Right ventricle myocardium superior (tissue), 1 donor: ENCODE results near the gene ADISSP. TPM values are rescaled to one million over a fixed set of nuclear protein-coding genes. Genes with fewer than 3 reads are reported as not detected.
A peak's percentile ranks its signal among the peaks of the same experiment; 100 is the strongest.

Source experiments
- ATAC-seq: fragments of 200-7000 bp; cut with Tn5 transposase; one replicate; pipeline ENCODE4 v1.9.1; 2020; ENCODE audit warnings: mild to moderate bottlenecking; ENCODE audit not compliant: poor library complexity
- DNase-seq: peaks from one replicate; pipeline ENCODE4 v3.0.0-alpha.2; 2020
- intact Hi-C: fragments of 100-400 bp; cut with DNase I; formaldehyde crosslinking; loops from one replicate; pipeline ENCODE4 v1.11.2; 2022
- total RNA-seq: library from RNA; stranded (reverse); fragmentation: NEBNext Ultra II Directional; extraction: Animal tissue kit (Norgen Biotek cat#: 25700); gene quantifications from one replicate; pipeline ENCODE4 v1.2.1, GENCODE V29; 2021
- donor health status: DM: no; HTN: yes; CAD: no; lungs with severe emphysema.

ADISSP gene
- total RNA-seq, 1 donor from 2014 or later: 11.3 TPM

- DNase-seq: no peak
- intact Hi-C loops: no loop called here
- no peak for ATAC-seq
These were observed 16.8 kb upstream of the ADISSP start for GRCh38 chr20:3784216-3784853.

DNA sequence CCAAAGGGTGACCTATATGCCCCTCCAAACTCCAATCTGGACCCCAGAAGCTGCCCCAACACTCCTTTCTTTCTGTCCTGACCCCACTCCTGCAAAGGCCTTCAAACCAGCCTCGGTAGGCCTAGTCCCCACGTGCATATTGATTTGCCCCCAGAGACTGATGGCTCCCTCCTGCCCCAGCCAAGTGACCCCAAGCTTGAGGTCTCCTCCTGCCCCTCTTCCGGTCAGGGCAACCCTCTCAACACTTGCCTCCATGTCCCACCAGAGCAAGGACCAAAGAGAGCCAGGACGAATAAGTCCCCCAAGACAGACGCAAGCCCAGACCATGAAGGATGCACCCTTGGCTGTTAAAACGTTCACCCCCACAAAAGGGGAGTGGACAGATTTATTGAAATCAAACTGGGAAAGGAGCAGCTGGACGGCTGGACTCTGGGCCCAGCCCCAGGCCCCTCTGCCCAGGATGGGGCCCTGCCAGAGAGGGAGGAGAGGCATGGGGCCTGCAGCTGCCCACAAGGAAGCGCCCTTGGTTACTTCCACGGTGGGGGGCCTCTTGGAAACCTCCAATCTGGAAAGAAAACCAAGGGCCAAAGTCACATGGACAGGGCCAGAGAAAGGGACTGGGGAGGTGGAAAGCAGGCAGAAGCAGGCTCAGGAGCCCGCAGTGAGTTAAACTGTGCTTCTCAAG is 16.1 kb upstream of the ADISSP start:
- DNase-seq (no peak), ATAC-seq (no peak)
- intact Hi-C loops: no loop called here

DNA sequence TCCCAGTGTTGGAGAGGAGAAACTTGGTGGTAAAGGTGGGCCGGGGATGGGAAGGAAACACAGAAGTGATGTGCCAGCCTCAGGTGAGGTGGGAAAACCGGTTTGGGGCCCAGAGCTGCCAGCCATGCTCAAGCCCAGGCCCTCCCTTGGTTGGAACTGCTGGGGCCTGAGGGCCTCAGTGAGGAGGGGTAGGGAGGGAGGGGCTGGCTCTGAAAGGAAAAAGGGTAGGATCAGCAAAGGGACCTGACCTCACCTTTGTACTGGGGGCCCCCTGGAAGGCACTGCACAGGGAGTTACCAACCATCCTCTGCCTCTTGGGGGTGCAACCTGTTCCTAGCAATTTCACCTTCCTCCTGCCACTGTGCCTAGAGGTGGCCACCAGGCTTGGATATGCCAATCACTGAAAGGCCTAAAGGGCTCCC is 15.5 kb upstream of the ADISSP start:
- intact Hi-C loops: no loop called here
- no peak for ATAC-seq

GRCh38 chr20:3782597-3782996 is 15.0 kb upstream of the ADISSP start:
- ATAC-seq (no peak), DNase-seq (no peak)
- intact Hi-C loops: no loop called here

More for the DNA sequence above, 15.5 kb upstream of the ADISSP start:
- no peak for DNase-seq

DNA sequence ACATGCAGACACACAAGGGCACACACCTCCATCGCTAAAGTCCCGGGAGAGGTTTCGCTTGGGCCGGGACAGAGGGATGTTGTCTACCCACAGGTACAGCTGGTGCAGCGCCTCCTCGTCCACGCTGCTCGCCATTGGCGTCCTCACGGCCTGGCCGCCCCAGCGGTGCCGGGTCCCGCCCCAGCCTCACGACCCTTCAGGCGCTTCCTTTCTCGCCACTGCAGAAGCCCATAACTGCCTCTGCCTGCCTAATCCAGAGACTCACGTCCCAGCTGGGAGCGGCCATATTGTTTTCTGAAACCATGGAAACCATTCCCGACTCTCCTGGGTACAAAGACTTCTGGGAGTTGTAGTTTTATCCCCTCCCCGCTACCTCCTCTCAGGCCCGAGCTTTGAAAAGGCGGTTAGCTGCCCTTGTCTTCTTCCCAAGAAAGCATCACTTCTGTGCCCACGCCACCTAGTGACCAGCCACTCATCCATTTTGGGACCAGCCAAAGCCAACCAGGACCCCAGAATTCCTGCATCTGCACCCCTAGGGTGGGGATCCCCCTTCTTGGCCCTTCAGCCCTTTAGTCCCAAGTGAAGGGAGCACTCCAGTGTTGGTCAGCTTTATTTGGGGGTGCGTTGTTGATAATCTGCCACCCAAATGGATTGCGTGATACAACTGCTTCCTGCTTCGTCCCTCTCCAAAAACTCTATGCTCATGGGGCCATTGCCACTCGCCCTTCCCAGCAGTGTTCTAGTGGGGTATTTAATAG is 13.8 kb upstream of the ADISSP start, which contains the start of gene SPEF1:
TSS of gene SPEF1 (minus strand) at position 296 of the 758 bp plus-strand sequence. CDS start at position 135, 161 bp downstream.
- ATAC-seq (peak; percentile 80), DNase-seq (peak; percentile 80)
- intact Hi-C loops: no loop called here

DNA sequence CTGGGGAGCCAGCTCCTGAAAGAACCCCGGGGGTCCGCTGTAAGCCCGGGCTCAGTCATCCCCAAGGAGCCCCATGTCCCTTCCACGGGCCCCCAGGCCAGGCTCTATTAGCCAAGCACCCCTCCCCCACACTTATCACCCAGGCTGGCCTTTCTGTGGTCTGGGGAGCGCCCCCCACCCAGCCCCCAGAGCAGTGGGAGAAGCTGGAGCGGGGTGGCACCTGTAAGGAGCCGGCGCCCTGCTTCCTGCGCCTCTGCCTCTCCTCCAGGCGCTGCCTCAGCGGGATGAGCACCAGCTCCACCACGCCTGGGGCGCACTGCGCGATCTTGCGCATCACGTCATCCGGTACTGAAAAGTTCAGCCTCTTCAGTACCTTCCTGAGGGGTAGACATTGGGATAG is 11.4 kb upstream of the ADISSP start:
- DNase-seq (no peak), ATAC-seq (no peak)
- intact Hi-C loops: no loop called here

DNA sequence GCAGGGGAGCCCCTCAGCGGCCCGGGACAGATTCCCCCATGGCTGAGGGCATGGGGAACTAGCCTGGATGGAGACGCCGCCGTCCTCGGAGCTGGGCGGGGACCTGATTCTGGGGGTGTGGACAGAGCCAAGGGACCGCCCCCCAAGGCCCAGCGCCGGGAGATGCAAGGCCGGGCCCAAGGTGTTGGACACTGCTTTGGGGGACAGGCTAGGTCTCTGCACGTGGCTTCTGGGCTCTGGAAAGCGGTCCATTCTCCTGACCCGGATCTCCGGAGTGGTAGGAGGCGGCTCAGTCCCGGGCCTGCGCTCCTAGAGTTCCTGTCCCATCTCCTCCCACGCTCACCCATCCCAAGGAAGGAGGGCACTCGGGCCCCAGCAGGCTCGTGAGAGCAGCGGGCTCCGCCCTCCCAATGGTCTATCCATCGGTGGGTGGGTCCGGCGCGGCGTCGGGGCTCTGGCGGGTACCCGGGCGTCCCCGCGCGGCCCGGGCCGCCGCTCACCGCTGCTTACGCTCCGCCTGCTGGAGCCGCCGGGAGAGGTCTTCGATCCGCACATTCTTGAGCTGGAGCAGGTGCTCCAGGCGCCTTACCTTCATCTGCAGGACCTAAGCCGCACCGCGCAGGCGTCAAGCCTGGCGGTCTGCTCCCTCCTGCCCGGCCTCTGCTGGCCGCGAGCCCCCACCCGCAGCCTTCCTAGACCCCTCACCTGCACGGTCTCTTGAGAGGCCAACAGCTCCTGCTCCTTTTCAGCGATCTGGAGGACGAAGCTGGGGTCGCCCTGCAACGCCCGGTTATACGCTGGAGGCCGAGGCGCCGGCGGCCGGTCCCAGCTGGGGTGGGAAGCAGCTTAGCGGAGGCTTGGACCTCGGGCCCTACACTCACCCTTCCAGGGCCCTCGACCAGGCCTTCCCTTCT is 10.4 kb upstream of the ADISSP start:
- ATAC-seq (peak; percentile 74), DNase-seq (peak; percentile 88)
- intact Hi-C loops: no loop called here

DNA sequence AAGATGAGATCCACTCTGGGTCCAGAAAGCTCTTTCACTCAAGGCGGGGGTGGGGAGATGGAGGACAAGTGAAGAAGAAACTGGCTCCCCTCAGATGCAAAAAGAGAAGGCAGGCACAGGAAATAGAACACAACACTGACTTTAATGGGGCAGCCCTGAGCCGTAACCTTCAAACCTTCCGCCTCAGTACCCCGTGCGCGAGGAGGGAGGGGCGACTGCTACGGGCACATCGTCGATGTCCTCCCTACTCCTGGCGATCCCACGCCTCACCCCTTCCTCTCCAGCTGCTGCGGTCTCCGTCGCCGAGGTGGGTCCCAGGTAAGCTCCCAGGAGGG is 9.8 kb upstream of the ADISSP start:
- ATAC-seq (no peak), DNase-seq (no peak)
- intact Hi-C loops: no loop called here

DNA sequence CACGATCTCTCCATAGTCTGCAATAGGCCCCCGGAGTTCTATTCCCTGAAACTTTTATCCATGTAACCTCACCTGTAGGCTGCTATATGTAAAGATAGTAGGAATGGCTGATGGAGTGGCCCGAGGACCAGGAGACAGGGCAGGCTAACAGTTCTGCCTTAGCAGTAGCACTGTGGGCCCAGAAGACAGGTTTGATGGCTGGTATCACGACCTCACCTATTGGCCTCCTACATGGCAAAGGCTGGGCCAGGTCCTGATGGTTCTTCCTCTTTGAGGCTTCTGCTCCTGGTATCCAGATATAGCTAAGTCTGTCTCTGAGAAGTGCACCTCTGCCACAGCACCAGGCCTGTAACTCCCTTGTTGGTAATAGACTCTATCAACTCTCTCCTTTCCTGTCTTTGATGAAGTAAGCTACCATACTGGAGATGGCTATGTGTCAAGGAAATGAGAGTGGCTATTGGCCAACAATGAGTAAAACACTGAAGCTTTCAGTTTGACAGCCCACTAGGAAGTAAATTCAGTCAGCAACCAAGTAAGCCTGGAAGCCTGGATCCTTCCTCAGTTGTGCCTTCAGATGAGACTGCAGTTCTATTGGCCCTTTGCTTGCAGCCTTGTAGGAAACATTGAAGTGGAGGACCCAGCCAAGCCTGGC is 8.0 kb upstream of the ADISSP start:
- DNase-seq (no peak), ATAC-seq (no peak)
- intact Hi-C loops: no loop called here

GRCh38 chr20:3771552-3772058 is 4.1 kb upstream of the ADISSP start:
- intact Hi-C loops: no loop called here
- DNase-seq (no peak), ATAC-seq (no peak)

- intact Hi-C loops: no loop called here
- ATAC-seq (peak; percentile 73), DNase-seq (peak; percentile 82)
These were observed 983 bp upstream of the ADISSP start for GRCh38 chr20:3768342-3769130.

DNA sequence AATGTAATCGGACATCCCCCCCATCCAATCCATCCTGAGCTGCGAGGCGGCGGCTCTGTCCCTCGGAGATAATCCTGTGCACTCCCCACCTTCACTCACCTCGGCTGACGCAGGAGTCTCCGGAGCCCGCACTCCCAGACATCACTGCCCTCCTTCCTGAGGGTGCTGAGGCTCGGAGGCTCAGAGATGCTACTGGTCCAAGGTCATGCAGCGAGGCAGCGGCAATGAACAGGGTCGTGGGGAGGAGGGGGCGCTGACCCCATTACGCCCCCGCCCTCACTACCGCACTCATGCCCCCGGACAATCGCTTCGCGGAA is 485 bp downstream of the ADISSP start:
- DNase-seq: no peak
- no peak for ATAC-seq
- intact Hi-C loops: no loop called here

DNA sequence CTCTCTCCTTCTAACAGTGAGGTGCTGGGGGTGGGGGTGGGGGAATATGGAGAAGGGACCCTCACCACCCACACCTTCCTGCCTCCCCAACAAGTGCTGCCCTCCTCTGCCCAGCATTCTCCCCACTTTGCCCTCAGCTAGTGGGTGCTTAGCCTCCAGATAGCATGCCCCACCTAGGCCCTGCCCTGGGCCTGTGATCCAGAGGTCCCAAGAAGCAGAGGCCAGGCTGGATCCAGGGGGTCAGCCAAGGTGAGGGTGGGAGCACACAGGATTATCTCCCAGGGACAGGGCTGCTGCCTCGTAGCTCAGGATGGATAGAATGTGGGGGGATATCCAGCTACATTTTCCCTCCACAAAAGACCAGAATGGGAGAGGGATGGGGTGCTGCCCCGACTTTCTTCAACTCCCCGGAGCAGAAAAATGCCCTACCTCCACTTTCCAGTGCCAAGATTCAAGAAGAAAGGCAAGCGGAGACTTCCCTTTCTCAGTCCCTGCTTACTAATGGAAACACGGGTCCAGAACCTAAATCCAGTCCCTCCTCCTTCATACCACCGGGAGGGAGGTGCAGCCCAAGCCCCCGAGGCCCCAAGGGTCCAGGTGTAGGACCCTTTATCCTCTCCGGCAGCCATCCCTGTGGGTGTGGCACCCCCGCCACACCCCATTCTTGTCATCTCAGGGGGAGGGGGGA is 987 bp downstream of the ADISSP start:
- ATAC-seq (no peak), DNase-seq (no peak)
- intact Hi-C loops: no loop called here

GRCh38 chr20:3765171-3765882 is 2.2 kb downstream of the ADISSP start:
- no peak for ATAC-seq
- intact Hi-C loops: no loop called here

GRCh38 chr20:3764659-3765058 is 2.9 kb downstream of the ADISSP start:
- DNase-seq: no peak
- ATAC-seq: no peak
- intact Hi-C loops: no loop called here

More at GRCh38 chr20:3765171-3765882, 2.2 kb downstream of the ADISSP start:
- no peak for DNase-seq
